Amniotic epithelial cell (primary cell): ENCODE results near the gene PLXNB1.
"Not testable (repeated sequence)": the region's sequence is repeated elsewhere in the genome, so short reads cannot be mapped to it uniquely, and the experiment has no call there.

Experiments used
- DNase-seq: peaks from one replicate; pipeline ENCODE4 v3.0.0-alpha.2; 2010; ENCODE audit warnings: low read depth

PLXNB1 gene

GRCh38 chr3:48463703-48464102, 33.8 kb upstream of the PLXNB1 start:
- DNase-seq, result no peak

- not testable (repeated sequence) for DNase-seq
Observed at GRCh38 chr3:48461767-48462166, 31.9 kb upstream of the PLXNB1 start.

GRCh38 chr3:48460517-48460902, 30.6 kb upstream of the PLXNB1 start:
- no peak for DNase-seq

DNA sequence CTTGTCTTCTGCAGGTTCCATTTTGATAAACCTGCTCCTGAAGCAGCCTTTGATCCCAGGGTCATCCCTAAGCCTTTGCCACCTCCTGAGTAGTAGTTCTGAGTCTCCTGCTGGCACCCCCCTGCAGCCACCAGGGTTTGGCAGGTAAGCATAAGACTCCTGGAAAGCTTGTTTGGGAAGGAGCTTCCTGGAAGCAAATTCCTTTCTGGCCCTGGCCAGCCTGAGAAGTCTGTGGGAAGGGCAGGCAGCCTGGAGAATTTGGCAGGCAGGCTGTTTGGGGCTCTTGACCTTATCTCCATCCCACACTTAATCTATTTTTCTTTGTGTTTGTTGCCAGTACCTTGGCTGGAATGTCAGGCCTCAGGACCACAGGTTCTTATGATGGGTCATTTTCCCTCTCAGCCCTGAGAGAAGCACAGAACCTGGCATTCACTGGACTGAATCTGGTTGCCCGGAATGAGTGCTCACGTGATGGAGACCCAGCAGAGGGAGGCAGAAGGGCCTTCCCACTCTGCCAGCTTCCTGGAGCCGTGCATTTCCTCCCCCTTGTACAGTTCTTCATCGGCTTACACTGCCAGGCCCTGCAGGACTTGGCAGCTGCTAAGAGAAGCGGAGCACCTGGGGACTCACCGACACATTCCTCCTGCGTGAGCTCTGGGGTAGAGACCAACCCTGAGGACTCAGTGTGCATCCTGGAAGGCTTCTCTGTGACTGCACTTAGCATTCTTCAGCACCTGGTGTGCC, 30.1 kb upstream of the PLXNB1 start:
- DNase-seq, result no peak

DNA sequence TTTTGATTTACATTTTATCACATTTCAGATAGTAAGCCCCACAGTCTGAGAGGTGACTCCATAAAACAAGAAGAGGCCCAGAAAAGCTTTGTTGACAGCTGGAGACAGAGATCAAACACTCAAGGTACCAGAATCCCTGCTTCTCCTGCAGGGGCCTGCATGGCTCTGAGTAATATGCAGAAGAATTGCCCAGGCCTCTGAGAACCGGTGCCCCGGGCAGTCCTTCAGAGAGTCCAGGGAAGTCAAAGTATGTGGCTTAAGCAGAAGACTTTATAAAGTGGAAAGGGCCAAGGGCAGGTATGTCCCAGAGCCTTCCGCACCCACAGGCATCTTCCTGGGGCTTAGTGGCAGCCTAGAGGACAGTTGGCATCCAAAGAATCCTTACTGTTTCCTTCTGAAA, 29.4 kb upstream of the PLXNB1 start:
- no peak for DNase-seq

DNA sequence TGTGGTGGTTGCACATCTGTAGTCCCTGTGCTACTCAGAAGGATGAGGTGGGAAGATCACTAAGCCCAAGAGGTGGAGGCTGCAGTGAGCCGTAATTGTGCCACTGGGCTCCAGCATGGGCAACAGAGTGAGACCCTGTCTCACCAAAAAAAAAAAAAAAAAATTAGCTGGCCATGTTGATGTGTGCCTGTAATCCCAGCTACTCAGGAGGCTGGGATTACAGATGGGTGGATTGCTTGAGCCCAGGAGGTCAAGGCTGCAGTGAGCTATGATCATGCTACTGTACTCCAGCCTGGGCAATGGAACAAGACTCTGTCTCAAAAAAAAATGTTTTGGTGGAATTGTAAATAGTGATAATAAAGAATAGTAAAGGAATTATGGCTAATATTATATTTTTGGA, 26.6 kb upstream of the PLXNB1 start:
- no peak for DNase-seq

- no peak for DNase-seq
Observed at GRCh38 chr3:48451270-48451669, 21.4 kb upstream of the PLXNB1 start.

- peak; percentile 72 for DNase-seq
Observed at GRCh38 chr3:48446425-48447193, 16.7 kb upstream of the PLXNB1 start, which contains the start of gene ATRIP. Gene ATRIP (plus strand): TSS chr3:48446737. CDS start chr3:48446846, 109 bp downstream.

GRCh38 chr3:48446043-48446424, 16.1 kb upstream of the PLXNB1 start:
- DNase-seq, result no peak

- DNase-seq, result no peak
Observed at GRCh38 chr3:48445277-48445882, 15.5 kb upstream of the PLXNB1 start.

- DNase-seq, result no peak
Observed at GRCh38 chr3:48441940-48442339, 12.1 kb upstream of the PLXNB1 start.

DNA sequence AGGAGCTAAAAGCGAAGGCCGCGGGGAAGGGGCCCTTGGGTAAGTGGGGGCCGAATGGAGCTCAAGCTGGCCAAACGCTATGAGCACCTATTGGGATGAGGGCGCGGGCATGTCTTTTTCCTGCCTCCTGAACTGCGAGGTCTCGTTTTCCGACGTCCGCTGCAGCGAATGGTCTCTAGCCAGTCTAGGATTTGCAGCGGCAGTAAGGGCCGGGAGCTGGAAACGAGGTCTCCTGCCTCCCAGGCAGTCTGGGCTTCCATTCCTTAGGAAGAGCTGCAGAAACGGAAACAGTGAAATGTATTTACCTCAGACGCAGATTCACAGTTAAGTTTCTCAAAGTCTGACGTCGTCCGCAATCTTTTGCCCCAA, 10.7 kb upstream of the PLXNB1 start:
- no peak for DNase-seq

- peak; percentile 93 for DNase-seq
Observed at GRCh38 chr3:48439820-48440589, 10.1 kb upstream of the PLXNB1 start, which contains the start of the genes CCDC51 and TMA7. Gene CCDC51 (minus strand): TSS chr3:48440119. CDS start chr3:48435128, 4,991 bp downstream. Gene TMA7 (plus strand): TSS chr3:48440257. CDS start chr3:48440297, 40 bp downstream.

DNA sequence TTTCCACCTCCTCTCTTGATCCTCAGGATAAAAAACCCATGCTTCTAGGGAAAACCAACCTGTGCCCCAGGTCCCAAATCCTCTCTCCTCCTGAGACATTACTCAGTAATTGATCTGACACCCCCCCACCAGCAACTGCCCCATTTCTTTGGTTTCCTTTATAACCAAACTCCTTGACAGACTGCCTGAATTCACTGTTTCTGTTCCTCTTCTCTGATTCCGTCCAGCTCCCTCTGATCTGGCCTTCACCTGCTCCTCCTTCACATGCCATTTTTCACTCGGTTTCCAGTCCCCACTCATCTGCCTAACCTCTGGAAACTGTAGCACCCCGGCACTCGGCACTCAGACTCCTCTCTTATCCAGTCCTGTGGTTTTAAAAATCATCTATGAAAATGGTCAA, 7.9 kb upstream of the PLXNB1 start:
- no peak for DNase-seq

DNA sequence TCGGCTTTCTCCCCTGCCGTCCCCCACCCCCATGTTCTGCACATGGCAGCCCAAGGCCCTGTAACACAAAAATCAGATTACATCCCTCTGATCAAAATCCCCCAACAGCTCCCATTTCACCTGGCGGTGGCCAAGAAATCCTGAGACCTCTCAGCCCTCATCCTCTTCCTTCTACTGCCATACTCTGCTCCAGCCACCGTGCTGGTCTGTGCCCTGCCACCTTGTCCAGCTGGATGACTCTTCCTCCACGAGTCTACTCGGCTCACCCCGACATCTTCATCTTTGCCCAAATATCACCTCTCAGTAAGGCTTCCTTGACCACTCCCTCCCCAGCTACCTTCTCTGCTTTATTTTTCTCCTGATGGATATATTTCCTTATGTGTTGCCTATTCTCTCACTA, 7.0 kb upstream of the PLXNB1 start:
- DNase-seq, result no peak

DNA sequence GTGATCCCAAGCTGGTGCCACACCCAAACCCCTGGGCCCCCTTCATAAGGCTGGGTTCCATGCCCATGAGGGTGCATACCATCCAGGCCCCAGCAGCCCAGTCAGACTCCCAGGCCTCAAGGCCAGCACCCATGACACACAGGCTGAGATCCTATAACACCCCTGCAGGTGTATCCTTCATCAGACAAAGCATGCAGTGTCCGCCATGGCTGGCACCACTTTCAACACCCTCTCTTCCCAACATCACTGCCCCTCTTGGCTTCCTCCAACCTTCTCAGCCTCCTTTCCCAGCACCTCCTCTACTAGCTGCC, 6.5 kb upstream of the PLXNB1 start:
- DNase-seq, result no peak

DNA sequence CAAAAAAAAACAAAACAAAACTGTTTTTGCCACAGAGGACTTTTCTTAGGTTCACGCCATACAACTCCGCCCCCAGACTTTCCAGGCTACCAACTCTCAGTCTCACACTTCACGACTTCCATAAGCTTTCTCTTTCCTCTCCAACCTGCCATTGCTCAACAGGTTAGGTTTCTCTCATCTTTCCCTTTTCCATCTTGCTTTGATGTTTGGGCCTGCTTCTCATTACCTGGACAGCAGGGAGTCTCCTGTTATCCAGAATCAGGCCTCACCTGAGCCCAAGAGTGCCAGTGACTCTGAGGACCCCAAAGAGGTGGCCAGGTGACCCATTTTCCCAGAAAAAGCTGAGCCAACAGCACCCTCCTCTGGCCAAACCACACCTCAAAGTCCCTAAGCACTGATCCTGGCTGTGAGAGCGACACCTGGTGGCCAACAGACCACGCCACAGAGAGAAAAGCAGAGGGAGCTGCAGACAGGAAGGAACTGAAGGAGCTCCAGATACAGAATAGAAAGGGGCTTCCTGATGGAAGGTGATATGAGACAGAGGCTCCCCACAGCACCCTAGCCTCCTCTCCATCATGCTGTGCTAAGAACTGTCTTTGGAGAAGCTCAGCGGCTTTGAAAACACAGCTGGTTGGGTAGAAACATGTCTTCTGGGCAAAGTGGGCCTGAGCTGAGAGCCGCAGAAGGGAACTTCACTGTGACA, 6.0 kb upstream of the PLXNB1 start:
- peak; percentile 69 for DNase-seq

DNA sequence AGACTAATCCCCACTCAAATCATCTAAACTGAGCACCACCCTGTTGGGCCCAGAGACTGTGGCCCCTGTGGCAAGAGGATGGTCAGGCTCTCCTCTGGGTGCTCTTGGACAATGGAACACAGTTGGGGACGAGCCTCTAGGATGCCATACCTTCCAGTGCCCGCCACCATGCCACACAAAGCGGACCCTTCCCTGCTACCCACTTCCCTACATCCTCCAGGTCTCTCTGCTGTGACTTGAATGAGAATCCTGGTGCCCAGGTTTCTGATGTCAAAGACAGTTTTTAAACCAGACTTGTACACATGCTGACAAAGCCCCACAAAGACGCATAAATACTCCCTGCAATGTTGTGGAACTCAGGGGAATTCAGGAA, 5.3 kb upstream of the PLXNB1 start:
- no peak for DNase-seq

GRCh38 chr3:48434591-48435222, 4.8 kb upstream of the PLXNB1 start:
- no peak for DNase-seq

GRCh38 chr3:48433472-48434118, 3.7 kb upstream of the PLXNB1 start:
- DNase-seq, result peak; percentile 42
